ENCODE data around the gene MREG.

GRCh38 chr2:216015722-216016464 lies 2.5 kb upstream of the MREG start:
- TF ChIP-seq RAD21 (IDR thresholded peaks at IDR 0.05; ENCODE audit: low read depth) (no peak), YY1 (IDR thresholded peaks at IDR 0.05; ENCODE audit: low read depth) (no peak), CEBPB (IDR thresholded peaks at IDR 0.05) (no peak), EP300 (IDR thresholded peaks at IDR 0.05; ENCODE audit: borderline replicate concordance) (no peak), TAF1 (IDR thresholded peaks at IDR 0.05; ENCODE audit: low read depth) (no peak), REST (IDR thresholded peaks at IDR 0.05; ENCODE audit: low read depth) (no peak), FOXM1 (IDR thresholded peaks at IDR 0.05; ENCODE audit: borderline replicate concordance, low read depth) (no peak), ZBTB7A (IDR thresholded peaks at IDR 0.05; ENCODE audit: low read depth) (no peak), TEAD4 (IDR thresholded peaks at IDR 0.05) (no peak)
- TF ChIP-seq, protein P1, sequence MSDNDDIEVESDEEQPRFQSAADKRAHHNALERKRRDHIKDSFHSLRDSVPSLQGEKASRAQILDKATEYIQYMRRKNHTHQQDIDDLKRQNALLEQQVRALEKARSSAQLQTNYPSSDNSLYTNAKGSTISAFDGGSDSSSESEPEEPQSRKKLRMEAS (IDR thresholded peaks at IDR 0.05) = no peak
